Adrenal gland (tissue), 12 donors: Measurements from ENCODE around the gene PLAAT2. TPM values are rescaled to one million over a fixed set of nuclear protein-coding genes. Genes with fewer than 3 reads are reported as not detected.

Source experiments
- DNase-seq, 7 donors: peaks; one replicate each; pipeline ENCODE4 v3.0.0-alpha.2; 2019 to 2020
- H3K27ac ChIP-seq, 5 donors: fragments of 200-600 bp; sonication (generic) in 4 of 5; 1 replicate in 3 of 5; 2 replicates in 2 of 5; pipeline versions ENCODE4 v1.5.1 to v1.8.0; 2016 to 2020; ENCODE audit warnings: mild to moderate bottlenecking in 1 of 5
- H3K27me3 ChIP-seq: fragments of 200-600 bp; 2 replicates; pipeline ENCODE4 v1.8.0; 2021
- H3K36me3 ChIP-seq, 2 donors: fragments of 200-600 bp; replicated peaks in 1 of 2; 1 replicate in 1 of 2; 2 replicates in 1 of 2; pipeline versions ENCODE4 v1.5.1 to v1.8.0; 2018 to 2022
- H3K4me1 ChIP-seq, 2 donors: fragments of 200-600 bp; replicated peaks in 1 of 2; 1 replicate in 1 of 2; 2 replicates in 1 of 2; pipeline versions ENCODE4 v1.5.1 to v1.8.0; 2018 to 2021
- H3K4me3 ChIP-seq, 4 donors: fragments of 200-600 bp; sonication (generic) in 3 of 4; one replicate each; pipeline ENCODE4 v1.5.1; 2016 to 2018
- H3K9me3 ChIP-seq, 3 donors: fragments of 200-600 bp; sonication (generic) in 1 of 3; replicated peaks in 1 of 3; 1 replicate in 2 of 3; 2 replicates in 1 of 3; pipeline versions ENCODE4 v1.5.1 to v1.8.0; 2016 to 2021
- CTCF ChIP-seq, 6 experiments: fragments of 450-650 bp in 4 of 6; fragments of 200-600 bp in 2 of 6; sonication (generic) in 1 of 6; IDR thresholded peaks; 1 replicate in 5 of 6; 2 replicates in 1 of 6; pipeline versions ENCODE4 v1.5.1 to v1.8.0; 2016 to 2021; ENCODE audit warnings: antibody characterized with exemption in 6 of 6, mild to moderate bottlenecking in 2 of 6, moderate library complexity in 1 of 6
- POLR2A ChIP-seq, 2 donors: fragments of 450-650 bp; IDR thresholded peaks; one replicate each; pipeline ENCODE4 v1.6.1; 2017; ENCODE audit warnings: antibody characterized with exemption in 2 of 2, mild to moderate bottlenecking in 2 of 2, moderate library complexity in 1 of 2
- WGBS, 4 donors: extraction: QIAGEN DNeasy Blood & Tissue Kit in 2 of 4; methylation state at CpG; one replicate each; pipeline versions ENCODE4 v1.1.5 to v1.1.7; 2013 to 2017; 5-methylcytosine and 5-hydroxymethylcytosine counted together
- intact Hi-C, 2 donors: fragments of 100-400 bp; cut with DNase I; formaldehyde crosslinking; loops; one replicate each; pipeline versions ENCODE4 v1.14.1 to v1.15.0; 2022 to 2023
- polyA plus RNA-seq, 3 donors: library from polyadenylated mRNA; stranded (reverse); fragments of 200-250 nt in 2 of 3; fragments of 350-450 nt in 1 of 3; fragmentation: Illumina TruSeq in 1 of 3; extraction: RNeasy Lipid Tissue Mini Kit (QIAGEN cat#74804) in 1 of 3; gene quantifications; one replicate each; pipeline ENCODE4 v1.2.3, GENCODE V29; 2013 to 2014
- total RNA-seq, 9 donors: library from RNA; depleted of rRNA in 4 of 9; stranded (reverse); fragments of >200 nt in 4 of 9; fragments of 120-200 nt in 1 of 9; fragmentation: NEBNext Ultra II Directional in 1 of 9; extraction: Animal tissue kit (Norgen Biotek cat#: 25700) in 1 of 9; gene quantifications; one replicate each; pipeline versions ENCODE4 v1.1.0 to v1.2.4, GENCODE V29; 2013 to 2023
- donor health status: healthy with polysubstance abuse.
- donor health status: Bipolar disorder and iron deficiency.
- donor health status: DM: yes; HTN: yes; CAD: no.
- donor health status: DM: no; HTN: no; CAD: no.
- donor health status: DM: no; HTN: no; CAD: no.
- donor health status: DM: yes; HTN: yes; CAD: no.

The PLAAT2 gene
- total and polyA plus RNA-seq, 12 donors = 0.17 to 0.30 TPM; not detected in 10

DNA sequence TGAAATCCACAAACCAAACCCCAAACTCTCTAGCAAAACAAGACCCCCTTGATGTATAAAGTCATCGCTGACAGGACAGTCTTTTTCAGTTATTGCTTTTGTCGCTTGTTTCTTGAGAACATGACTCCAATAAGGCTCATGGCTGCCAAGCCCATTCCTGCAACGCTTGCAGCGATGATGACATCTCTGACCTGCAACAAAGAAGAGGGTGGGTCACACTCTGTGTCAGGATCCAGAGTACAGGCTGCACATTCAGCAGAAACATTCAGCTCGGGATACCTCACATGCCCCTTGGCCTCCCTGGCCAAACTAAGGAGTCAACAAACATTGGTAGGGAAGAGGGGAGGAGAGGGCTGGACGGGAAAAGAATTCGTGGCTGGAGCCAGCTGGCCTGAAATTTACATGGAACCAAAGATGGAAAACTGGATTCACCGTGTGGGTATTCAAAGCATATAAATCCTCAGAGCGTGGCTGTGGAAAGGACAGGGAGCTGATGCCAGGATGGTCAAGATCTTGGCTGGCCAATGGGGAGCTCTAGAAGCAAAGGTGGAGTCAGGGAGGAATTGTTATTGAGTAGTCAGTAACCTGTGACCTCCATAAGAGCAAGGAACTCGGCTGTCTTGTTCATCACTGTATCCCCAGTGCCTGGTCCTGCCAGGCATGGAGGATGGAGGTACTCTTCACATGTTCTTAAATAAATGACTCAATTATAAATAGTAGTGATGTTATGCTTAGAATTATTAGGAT, 11.8 kb upstream of the PLAAT2 start:
- Histone ChIP-seq H3K4me1 (no peaks in the 10 kb centered on the region), H3K27ac (peak overlapping the region in 3 of 5 donors; percentile 20 to 64 (median 52)), H3K27me3 (no peaks in the 10 kb centered on the region), H3K36me3 (no peaks in the 10 kb centered on the region), H3K9me3 (peaks cover 0 to 3% (median 0%) of the 10 kb centered on the region in 3 donors), H3K4me3 (peak overlapping the region in 1 of 4 donors; percentile 4)
- TF ChIP-seq CTCF (IDR thresholded peaks at IDR 0.05) (no peak), POLR2A (IDR thresholded peaks at IDR 0.05) (no peak)
- DNase-seq = peak in 2 of 7 donors; percentile 23 to 47
- intact Hi-C loops = no loop called here
- 62 to 77% (median 72%) methylated on average over 10 of the region's 10 CpGs for WGBS, 4 donors

DNA sequence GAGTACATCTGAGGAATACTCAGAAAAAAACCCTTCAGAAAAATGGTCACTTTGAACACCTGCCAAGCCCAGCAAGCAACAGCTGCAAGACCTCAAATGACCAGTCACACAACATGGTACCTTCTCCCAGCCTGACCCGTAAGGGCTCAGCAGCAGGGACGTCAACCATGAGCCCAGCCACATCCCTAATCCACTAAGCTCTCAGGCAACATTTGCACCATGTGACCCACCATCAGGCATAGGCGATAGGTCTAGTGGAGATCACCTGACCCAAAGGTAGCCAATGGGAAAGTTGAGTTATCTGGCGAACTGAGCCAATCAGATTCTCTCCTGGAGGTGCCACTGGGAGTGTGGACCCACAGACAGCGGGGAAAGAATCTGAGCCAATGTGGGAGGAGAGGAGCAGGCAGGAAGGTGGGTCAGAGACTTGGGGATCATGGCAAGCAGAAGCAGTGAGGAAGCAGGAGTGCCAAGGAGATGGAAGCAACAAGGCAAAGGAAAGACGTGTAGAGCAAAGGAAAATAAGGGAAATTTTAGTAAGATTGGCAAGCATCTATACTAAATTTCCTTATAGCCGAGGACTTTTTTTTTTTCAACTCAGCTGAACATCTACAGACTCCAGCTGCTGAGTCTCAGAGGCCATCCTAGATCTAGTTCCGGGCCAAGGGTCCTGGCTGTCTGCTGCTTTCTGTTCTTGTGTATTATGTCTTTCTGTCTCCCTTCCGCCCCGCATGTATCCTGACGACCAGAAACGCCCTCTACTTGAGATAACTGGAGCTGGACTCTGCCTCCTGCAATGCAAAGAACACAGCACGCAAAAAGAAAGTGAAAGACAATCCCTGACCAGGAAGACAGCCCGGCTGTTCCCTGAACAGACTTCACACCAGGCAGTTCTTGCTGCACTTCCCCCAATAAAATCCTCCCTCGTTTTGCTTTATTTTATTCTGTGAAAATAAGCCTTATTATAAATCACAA, 11.0 kb upstream of the PLAAT2 start:
- WGBS, 4 donors = 64 to 70% (median 65%) methylated on average over 15 of the region's 15 CpGs
- intact Hi-C loops = no loop called here
- no peaks in the 10 kb centered on the region for H3K4me1 ChIP-seq
- DNase-seq = peak; percentile 23 to 81 (median 43)
- TF ChIP-seq CTCF (IDR thresholded peaks at IDR 0.05) = no peak
- no peak for TF ChIP-seq POLR2A (IDR thresholded peaks at IDR 0.05)
- H3K36me3 ChIP-seq = no peaks in the 10 kb centered on the region
- H3K27me3 ChIP-seq = no peaks in the 10 kb centered on the region
- H3K9me3 ChIP-seq = no peaks in the 10 kb centered on the region
- peak overlapping the region in 4 of 5 donors; percentile 20 to 64 (median 40) for H3K27ac ChIP-seq
- H3K4me3 ChIP-seq = peak overlapping the region in 1 of 4 donors; percentile 4

DNA sequence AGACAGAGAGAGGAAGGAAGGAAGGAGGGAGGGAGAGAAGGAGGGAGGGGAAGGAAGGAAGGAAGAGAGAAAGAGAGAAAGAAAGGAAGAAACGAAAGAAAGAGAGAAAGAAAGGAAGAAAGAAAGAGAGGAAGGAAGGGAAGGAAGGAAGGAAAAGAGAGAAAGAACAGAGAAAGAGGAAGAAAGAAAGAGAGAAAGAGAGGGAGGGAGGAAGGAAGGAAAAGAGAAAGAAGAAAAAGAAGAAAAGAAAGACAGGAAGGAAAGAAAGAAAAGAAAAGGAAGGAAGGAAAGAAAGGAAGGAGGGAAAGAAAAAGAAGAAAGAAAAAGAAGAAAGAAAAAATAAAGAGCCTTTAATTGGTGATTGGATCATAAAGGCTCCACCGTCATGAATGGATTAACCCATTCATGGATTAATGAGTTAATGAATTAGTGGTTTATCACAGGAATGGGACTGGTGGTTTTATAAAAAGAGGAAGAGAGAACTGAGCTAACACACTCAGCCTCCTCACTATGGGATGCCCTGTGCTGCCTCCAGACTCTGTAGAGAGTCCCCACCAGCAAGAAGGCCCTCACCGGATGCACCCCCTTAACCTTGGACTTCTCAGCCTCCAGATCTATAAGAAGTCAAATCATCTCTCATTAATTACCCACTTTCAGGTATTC, 9.0 kb upstream of the PLAAT2 start:
- no peak for TF ChIP-seq CTCF (IDR thresholded peaks at IDR 0.05)
- TF ChIP-seq POLR2A (IDR thresholded peaks at IDR 0.05) = no peak
- no peak overlapping the region for H3K4me3 ChIP-seq
- no peaks in the 10 kb centered on the region for H3K9me3 ChIP-seq
- intact Hi-C loops = no loop called here
- H3K27ac ChIP-seq = no peak overlapping the region
- peaks cover 0 to 5% of the 10 kb centered on the region in 2 donors for H3K4me1 ChIP-seq
- no peak for DNase-seq
- WGBS, 4 donors = 46 to 59% (median 56%) methylated on average over 3 of the region's 3 CpGs
- H3K27me3 ChIP-seq = no peaks in the 10 kb centered on the region
- H3K36me3 ChIP-seq = no peaks in the 10 kb centered on the region

DNA sequence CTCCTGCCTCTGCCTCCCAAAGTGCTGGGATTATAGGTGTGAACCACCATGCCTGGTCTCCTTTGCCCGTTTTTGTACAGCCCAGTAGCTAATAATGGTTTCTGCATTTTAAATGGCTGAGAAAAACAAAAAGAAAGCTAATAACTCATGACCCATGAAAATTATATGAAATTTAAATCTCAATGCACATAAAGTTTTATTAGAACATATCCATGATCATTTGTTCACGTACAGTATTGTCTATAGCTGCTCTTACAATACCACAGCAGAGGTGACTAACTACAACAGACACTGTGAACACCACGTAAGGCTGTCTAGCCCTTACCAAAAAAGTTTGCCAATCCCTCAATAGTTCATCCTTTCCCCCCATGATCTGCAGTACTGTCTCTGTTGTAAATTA, 6.4 kb upstream of the PLAAT2 start:
- 85 to 88% (median 87%) methylated on average over 3 of the region's 3 CpGs for WGBS, 4 donors
- no peak overlapping the region for H3K4me3 ChIP-seq
- intact Hi-C loops = no loop called here
- H3K4me1 ChIP-seq = peaks cover 0 to 5% of the 10 kb centered on the region in 2 donors
- H3K27ac ChIP-seq = no peak overlapping the region
- H3K27me3 ChIP-seq = no peaks in the 10 kb centered on the region
- TF ChIP-seq CTCF (IDR thresholded peaks at IDR 0.05) = no peak
- TF ChIP-seq POLR2A (IDR thresholded peaks at IDR 0.05) = no peak
- no peaks in the 10 kb centered on the region for H3K9me3 ChIP-seq
- no peaks in the 10 kb centered on the region for H3K36me3 ChIP-seq
- DNase-seq = peak in 1 of 7 donors; percentile 17
